CD4-positive, alpha-beta T cell treated with Interleukin-4 for 1 hour (primary cell): ENCODE results near the gene WDR45B.
A peak's percentile ranks its signal among the peaks of the same experiment; 100 is the strongest.

ENCODE experiments used
- DNase-seq, 2 donors: peaks; one replicate each; pipeline ENCODE4 v3.0.0-alpha.2; 2020 to 2022

Gene WDR45B

DNA sequence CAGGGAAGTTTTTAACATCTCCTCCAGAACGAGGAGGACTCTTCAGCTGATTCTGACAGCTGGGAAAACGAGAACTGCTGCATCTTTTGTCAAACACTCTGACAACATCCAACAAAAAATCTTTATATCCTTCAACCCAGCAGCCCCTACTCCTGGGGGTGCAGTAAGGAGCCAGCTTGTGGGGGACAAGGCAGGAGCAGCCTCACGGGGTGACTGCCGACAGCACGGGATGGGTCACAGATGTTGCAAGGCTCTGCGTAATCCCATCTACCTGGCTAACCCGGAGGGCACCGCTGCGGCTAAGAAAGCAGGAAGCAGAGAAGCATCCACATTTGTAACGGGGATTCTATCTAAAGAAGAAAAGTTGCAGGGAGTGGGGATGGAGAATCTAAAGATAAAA lies 28.6 kb downstream of the WDR45B start:
- DNase-seq, result no peak

DNA sequence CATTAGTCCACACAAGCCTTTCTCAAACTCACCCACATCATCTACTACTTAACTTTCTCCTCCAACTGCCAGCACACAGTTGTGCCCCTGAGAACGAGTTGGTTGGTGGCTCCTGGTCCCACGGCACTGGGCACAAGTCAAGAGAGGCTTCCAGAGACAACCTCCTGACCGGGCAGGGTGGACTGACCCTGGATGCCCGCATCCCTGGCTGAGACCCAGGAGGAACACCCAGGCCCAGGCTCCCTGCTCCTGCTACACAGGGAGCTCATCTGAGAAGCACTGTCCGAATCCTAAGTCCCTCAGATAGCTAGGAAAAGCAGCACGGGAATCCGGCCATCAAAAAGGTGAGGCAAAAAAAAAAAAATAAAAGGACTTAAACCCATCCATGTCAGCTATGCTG lies 29.0 kb downstream of the WDR45B start:
- DNase-seq, result no peak

DNA sequence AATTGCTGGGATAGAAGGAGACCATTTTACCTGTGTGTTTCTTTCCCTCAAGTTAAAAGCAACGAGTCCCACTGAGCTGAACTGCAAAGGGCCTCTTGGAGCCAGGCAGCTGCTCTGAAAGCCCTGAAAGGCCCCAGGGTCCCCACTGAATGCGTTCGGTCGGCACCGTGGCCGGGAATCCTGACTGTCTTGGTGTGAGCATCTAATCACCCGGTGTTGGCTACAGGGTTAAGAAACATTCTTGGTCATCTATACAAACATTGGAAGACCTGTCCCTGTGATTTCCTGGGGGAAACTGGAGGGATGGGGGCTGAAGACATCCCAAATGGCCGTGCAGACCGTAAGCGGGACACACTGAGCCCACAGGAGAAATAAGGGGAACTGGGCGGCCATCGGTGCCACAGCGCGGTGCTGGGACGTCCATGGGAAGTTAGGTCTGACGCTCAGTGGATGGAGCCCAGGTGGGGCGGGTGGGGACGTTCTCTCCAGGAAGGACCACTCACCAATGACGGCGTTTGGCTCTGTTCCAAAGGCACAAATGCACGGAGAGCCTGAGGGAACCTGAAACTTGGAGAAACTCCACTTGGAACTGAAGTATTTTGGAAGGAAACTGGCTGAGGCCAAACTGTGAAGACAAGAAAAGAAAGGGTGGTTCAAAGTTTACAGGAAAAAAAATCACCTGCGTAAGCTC lies 32.1 kb downstream of the WDR45B start:
- DNase-seq, result no peak

DNA sequence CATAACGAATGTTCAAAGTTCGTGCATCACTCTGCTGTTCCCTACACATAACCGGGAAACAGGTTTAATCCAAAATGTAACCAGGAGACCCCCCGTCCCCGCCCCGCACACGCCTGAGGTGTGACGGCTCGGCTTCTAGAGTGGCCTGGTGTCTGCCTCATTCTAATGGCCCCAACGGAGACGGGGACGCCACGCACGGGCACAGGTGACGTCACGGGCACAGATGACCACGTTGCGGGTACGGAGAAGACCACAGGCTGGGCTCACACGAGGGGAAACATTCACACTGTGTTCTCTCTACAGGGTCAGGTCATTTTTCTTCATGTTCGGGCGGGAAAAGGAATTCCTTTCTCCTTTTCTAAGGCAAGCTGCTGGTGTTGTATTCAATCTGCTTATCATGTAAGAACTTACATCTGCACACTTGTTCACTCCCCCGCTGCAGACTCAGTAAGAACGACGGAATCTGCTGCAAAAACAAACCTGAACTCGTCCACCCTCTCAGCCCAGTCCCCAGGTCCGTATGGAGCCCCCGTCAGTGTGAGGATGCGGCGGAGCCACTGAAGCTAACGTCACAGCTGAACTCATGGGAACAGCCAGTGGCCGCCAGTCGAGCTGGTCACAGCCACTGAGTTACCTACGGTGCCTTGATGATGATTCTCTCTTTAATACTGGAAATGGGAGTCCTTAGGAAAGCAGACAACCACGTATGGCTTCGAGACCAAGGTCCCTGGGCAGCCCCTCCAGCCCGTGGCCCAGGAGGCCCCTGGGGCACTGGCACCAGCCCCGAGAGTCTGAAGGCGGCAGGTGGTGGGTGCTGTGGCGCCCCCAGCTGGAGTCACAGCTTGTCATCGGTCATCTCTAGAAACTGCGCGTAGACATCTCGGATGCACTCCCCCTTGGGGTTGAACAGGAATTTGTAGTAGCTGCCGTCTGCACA lies 32.9 kb downstream of the WDR45B start:
- DNase-seq, result no peak

DNA sequence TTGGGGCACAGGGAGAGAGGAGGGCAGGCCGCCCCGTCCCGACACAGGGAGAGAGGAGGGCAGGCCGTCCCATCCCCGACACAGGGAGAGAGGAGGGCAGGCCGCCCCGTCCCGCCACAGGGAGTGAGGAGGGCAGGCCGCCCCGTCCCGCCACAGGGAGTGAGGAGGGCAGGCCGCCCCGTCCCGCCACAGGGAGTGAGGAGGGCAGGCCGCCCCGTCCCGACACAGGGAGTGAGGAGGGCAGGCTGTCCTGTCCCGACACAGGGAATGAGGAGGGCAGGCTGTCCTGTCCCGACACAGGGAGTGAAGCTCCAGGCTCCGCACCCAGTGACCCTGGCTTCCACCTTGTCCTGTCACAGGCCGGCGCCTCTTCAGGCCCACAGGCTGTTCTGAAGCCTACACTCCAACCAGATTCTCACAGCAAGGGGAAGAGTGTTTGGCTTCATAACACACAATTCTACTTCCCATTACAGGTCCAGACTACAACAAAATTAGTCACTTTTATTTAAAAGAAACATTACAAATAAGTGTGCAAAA lies 34.1 kb downstream of the WDR45B start:
- no peak for DNase-seq

DNA sequence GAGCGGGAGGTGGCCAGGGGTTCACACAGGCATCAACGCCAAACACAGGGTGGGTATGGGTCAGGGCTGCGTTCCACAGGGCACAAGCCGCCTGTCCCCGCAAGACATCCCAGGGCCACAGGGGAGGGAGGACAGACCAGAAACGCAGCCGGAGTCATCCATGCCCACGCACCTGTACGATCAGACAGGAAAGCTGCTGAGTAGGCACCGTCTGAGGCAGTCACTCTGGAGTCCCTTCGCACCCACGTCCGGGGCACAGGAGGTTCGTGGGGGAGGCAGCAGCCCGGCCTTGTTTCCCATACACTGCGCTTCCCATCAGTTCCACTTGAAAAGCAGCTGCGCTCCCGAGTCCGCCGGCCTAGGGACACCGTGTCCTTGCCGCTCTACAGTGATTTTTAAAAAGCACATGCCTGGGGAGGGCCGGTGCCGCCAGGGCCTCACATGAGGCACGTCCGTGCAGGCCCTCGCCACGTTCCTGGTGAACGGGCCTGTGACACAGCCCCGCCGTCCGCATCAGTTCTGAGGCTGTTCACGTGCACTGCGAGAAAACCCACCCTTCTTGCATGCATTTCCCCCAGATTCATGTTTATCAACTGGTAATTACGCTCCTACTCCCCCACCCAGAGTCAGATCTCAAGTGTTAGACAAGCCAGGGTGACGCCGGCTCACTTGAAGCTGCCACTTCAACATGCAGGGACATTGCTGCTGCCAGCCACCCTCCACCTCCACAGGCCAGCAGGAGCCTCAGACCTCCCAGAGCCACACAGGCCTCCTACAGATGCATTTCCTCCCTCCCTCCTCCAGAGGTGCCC lies 34.8 kb downstream of the WDR45B start:
- DNase-seq, result no peak

DNA sequence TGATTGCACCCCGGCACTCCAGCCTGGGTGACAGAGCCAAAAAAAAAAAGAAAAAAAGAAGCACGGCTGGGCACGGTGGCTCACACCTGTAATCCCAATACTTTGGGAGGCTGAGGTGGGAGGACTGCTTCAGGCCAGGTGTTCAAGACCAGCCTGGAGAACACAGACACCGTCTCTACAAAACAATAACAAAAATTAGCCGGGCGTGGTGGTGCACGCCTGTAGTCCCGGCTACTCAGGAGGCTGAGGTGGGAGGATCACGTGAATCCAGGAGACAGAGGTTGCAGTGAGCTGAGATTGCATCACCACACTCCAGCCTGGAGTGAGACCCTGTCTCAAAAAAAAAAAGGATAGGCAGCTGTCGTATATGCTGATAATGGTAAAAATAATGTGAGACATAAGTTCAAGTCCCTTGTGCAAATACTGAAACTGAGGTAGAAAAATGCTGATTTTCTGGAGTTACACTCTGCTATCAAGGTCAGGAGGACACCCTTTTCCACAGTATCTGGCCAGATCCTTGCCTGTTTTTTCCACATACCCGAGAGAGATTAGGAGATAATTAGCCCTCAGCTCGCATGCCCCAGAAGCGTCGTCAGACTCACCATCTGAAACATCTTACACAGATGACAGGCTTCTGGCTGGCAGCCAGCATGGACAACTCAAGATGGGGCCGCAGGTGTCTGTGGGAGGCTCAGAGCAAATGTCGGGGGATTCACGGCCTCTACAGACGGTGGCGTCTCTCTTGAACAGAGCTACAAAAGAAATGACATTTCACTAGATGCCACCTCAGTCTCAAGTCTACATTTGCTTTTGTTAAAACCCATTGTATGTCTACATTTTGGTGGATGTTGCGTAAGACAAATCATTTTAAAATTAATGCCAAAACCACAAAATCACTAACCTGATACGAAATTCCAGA lies 36.8 kb downstream of the WDR45B start:
- no peak for DNase-seq

DNA sequence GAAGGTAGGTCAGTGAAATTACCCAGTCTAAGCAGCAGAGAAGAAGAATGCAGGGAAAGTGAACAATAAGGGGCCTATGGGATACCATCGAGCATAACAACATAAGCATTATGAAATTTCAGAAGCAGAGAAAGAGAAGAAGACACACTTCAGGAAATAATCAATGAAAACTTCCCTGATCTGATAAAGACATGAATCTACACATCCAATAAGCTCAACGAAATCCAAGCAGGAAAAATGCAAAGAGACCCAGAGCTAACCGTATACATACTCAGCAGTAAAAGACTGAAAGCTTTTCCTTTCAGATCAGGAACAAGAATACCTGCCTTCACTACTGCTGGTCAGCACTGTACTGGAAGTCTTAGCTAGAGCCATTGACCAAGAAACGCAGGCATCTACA lies 38.6 kb downstream of the WDR45B start:
- DNase-seq, result no peak

DNA sequence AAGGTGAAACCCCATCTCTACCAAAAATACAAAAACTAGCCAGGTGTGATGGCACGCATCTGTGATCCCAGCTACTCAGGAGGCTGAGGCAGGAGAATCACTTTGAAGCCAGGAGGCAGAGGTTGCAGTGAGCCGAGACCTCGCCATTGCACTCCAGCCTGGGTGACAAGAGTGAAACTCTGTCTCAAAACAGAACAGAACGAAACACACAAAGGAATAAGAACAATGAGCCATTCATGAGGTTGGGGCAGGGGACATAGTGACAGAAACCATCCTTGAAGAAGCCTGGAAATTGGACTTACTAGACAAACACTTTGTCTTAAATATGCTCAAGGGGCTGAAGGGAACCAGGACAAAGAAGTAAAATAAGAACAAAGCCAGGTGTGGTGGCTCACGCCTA lies 39.4 kb downstream of the WDR45B start:
- DNase-seq, result no peak

DNA sequence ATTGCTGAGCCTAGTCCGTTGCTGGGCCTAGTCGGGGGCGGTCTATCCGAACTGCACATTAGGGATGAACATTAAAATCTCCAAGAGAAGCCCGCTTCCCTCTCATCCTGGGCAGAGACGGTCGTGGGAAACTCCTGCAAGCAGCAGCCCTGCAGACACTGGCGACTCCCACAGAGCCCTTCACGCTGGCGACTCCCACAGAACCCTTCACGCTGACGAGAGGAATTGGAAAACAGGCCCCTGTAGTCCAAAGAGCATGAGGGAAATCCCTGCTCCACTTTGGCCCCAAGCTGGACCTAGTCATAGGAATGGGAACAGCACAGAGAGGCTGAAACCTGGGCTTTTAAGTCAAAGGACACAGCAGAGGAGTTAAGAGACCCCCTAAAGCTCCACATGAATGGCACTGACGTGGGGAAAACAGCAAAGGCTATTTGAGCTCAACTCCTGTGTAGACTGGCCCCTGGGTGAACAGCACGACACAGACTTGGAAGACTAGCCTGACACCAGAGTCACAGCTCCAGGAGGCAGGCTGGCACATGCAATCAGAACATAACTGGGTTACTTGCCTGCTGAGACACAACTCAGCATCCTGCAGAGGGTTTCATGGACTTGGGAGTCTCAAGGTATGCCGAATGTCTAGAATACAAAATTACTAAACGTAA lies 42.2 kb downstream of the WDR45B start:
- DNase-seq, result no peak

DNA sequence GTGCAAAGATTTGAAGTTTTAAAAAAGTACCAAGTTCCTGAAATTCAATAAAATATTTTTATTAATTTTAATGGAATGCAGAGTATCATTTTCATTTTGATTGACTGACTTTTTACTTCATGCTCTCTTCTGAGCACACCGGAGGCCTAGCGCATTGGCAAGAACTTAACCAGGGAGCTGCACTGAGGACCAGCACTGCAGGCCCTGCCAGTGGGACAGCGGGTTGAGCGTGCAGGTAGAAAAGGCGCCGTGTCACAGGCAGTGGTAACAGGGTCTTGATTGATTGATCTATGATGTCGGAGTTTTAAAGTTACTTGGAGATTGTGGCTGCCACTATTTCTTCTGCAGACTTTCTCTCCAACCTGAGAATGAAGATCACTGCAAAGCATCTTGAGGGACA lies 43.7 kb downstream of the WDR45B start:
- DNase-seq, result no peak

DNA sequence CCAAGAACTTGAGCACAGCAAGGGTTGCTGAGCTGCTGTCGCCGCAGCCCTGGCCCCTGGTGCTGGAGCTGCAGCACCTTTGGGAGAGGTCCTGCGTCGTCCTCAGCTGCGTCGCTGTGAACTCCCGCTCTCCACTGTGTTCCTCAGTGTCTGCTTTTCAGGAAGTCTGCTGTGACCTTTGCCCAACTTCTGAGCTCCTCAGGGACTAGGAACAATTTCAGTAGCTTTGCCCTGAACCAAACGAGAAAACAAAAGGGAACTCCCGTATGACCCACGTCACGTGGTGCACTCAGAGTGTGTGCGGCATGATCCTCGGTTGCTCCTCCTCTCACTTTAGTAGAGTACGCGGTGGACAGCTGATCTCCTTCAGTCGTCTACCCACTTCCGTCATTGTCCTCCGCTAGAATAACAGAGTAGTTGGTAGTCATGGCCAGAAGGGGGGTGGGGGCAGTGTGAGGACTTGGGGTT lies 44.2 kb downstream of the WDR45B start:
- peak; percentile 27 to 76 for DNase-seq

DNA sequence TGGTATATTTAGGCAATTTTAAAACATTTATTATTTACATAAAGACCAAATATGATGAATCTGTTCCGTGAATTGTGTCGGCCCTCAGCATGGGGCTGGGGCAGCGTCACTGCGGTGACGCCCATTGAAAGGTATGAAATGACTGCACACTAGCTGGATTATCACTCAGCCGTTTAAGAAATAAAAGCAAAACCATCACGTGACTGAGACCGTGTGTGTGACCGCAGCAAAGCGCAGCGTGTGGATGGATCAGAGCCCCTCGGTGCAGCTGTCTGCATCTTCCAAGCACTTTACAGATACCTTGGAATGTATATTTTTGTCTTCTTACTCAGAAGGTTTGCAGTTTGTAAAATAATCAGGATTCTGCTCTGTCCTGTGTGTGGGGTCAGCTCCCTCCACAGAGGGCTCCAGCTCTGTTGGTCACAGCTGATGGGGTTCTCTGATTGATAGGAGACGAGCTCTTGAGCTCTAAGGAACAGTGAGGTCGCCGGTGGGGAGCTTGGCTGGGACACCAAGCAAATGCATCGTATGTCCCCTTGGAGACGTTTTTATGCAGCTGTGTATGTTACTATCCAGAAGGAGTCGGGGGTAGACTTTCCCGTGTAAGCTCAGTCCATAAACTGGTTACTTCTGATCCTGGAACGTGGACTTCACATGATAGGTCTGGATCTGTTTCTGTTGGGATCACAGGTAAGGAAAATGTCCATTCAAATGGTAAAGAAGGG lies 45.1 kb downstream of the WDR45B start:
- no peak for DNase-seq

DNA sequence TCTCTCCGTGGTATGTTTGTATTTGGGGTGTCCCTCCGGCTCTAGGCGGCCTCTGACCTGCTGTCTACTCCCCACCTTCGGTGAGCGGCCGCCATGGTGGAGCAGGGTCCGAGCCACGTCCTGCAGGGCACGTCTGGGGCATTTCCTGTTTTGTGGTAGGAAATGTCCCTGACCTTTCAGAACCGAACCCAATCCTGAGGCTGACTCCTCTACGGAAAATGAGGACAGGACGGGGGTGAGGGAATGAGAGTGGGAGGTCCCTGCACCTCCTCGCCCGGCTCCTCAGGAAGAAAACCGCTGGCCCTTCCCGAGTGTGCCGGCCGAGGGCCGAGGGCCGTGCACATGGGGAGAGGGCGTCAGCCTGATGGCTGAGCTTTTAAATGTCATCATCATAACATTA lies 45.8 kb downstream of the WDR45B start:
- DNase-seq, result no peak

DNA sequence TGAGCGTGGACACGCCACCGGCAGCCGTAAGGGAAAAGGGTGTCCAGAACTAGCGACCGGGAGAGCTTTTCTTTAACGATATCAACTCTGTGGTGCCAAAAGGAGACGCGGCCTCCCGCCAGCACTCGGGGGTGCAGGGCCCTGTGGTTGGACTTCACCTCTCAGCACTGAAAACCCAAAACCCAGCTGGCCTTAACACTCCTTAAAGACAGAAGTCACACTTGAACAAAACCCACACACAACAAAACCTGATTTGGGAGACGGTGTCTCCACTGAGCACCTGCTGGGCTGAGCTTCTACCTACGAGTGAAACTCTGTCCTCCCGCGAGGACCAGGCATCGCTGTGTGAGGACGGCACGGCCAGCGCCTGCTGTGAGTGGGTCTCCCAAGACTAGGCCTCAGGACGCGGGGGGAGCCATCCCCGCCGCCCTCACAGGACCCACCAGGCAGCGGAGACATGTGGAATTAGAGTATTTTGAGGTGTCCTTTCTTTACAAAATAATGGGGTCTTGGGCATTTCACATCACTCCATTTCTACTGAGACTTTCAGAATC lies 46.7 kb downstream of the WDR45B start:
- no peak for DNase-seq

DNA sequence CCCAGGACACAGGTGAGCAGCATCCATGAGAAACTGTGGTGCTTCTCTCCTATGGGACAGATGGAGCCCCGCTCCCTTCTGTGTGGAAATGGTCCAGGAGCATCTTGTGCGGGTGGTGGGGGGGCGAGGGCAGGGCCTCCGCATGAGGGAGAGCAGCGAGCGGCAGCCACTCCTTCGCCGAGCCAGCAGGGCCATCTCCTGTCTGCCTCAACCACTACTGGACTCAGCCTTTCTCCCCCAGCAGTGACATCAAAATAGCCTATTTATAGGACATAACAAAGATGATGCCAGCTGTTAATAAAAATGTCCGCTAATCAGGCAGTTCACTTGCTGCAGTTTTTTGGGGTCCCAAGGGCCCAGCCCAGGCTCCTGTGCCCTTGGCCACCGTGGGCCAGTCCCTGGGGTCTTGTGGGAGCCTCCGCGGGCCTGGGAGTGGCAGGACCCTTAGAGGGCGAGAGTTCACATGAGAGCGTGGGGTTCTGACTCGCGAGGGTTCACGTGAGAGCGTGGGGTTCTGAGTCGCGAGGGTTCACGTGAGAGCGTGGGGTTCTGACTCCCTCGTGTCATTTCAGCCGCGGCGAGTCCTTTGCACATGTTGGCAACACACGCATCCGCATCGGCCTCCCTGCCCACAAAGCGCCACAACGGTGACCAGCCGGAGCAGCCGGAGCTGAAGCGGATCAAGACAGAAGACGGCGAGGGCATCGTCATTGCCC lies 47.4 kb downstream of the WDR45B start:
- no peak for DNase-seq

DNA sequence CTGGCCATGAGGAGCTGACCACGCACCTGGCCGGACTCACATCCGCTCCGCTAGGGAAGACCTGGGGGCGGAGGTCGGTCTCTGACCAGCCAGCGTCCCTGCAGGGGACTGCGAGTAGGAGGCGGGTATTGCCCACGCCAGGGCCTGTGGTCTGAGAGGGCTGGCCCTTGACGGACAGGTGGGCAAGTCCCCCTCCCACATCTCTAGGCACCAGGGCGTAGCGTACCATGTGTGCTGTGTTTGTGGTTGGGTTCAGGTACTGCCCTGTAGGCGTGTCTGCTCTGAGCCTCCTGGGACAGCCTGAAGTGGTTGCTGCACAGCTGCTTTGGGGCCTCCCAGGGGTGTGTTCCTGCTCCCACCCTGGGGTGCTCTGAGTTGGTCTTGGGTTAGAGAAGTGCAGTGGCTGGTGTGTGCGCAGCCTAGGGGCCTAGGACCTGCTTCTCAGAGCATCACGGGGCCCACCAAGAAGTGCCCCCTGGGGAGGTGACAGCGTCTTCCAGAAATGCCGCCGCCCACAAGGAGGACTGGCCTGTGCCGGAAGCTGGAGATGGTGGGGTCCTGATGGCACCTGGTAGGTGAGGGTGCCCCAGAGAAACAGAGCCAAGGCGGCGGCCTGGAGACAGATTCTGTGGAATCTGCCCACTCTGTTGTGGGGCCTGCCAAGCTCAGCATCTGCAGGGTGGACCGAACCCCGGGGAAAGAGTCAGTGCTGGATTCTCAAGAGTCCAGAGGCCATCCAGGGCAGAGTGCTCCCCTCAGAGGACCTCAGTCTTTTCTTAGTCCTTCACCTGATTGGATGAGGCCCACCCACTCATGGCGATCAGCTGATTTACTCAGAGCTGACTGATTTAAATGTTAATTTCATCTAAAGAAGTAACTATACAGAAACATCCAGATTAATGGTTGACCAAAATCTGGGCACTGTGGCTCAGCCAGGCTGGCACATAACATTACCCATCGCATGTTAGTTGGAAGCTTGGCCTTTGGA lies 48.3 kb downstream of the WDR45B start:
- DNase-seq, result peak in 1 of 2 donors; percentile 24
